ENCODE data around the gene GPR55.
A peak's percentile ranks its signal among the peaks of the same experiment; 100 is the strongest.
"Not testable (repeated sequence)": the region's sequence is repeated elsewhere in the genome, so short reads cannot be mapped to it uniquely, and the experiment has no call there.

The GPR55 gene

DNA sequence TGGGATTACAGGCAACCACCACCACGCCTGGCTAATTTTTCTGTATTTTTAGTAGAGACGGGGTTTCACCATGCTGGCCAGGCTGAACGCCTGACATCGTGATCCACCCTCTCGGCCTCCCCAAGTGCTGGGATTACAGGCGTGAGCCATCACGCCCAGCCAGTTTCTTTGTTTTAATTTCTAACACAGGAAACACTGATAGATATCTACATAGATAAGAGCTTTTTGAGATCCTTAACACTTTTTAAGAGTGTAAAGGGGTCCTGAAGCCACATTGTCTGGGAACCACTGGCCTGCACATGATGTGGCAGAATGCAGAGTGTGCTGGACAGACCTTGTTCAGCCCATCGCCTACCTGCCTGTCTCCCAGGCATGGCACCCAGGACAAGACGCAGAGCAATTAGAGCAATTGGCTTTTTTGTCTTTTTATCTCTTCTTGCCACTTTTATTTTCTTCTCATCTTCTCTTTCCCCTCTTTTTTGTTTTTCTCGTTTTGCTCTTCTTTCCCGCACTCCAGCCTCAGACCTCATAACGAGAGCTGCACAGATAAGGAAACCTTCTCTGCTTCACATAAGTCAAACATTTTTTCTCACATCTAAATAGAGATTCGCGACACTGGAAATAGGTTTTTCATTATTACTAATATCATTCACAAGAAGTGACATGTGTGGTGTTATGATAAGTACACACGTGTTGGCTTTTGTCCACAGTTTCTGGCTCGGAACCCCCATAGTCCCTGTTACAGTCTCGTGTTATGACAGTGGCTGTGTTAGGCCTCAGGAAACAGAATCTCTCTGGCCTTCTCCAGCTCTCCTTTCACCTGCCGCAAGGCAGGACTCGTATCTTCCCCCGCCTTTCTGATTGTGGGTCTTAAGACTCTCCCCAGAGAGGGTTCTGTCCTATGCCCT, 25.2 kb upstream of the GPR55 start:
- no peak for DNase-seq

DNA sequence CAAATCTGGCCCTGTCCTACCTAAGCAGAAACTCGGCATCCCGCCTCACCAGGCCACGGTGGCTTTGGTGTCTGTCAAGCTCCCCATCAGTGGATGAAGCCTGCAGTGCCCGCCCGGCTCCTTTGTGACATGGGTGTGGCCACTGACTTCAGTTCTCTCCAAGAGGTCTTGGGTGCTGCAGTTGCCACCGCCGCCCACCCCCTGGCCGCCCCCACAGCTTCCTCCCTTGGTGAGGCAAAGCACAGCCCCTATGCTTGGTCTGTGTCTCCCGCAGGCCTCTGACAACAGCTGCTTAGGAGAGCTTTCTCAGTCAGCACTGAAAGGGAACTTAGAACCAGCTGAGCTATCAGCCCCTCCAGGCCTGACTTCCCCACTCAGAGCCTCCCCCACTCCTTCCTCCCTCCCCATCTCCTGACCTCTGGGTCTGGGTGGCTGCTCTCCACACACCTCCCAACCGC, 22.9 kb upstream of the GPR55 start:
- DNase-seq = no peak

DNA sequence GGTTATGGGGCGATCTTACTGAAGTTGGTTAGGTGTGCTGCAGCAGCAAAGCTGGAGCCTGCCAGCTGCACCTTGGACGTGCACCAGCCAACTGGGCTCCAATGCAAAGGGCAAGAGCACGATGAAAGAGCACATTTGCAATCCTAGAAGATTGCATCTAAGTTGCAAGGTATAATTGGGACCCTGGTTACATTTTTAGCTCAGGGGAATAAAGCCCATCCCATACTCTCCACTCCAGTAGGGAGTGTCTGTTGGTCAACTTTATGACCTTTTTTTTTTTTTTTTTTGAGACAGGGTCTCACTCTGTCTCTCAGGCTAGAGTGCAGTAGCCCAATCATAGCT, 22.2 kb upstream of the GPR55 start:
- no peak for DNase-seq

DNA sequence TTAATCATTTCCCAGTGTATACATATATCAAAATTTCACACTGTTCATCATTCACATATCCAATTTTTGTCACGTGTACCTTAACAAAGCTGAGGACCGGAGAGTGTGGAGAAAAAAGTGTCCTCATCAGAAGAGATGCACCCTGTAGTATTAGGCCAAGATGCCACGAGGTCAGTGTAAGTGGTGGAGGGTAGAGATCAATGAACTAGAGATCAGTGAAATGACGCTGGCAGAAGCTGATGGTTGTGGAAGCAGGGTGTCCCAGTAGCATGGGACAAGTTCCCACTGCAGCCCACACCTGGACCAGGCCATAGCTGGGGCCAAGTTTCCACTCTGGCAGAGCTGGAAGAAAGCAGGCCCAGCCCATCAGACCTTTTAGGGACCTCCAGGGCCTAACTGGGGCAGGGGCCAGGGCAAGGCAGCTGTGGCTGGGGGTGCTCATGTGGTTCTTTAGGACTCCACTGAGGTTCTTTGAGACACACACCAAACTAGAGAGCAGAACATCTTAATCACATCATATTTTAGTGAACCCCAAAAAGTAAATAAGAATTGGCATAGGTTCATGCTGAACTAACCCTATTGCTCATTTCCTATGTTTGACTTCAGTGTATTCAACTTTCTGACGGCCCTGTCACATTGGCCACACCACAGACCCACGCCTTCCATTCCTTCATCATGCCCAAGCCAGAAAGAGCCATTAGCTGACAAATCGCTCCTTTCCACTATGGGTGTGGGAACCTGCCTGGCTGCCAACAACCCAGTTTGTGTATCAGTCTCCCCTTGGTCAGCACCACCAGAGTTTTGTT, 21.6 kb upstream of the GPR55 start:
- DNase-seq = no peak

DNA sequence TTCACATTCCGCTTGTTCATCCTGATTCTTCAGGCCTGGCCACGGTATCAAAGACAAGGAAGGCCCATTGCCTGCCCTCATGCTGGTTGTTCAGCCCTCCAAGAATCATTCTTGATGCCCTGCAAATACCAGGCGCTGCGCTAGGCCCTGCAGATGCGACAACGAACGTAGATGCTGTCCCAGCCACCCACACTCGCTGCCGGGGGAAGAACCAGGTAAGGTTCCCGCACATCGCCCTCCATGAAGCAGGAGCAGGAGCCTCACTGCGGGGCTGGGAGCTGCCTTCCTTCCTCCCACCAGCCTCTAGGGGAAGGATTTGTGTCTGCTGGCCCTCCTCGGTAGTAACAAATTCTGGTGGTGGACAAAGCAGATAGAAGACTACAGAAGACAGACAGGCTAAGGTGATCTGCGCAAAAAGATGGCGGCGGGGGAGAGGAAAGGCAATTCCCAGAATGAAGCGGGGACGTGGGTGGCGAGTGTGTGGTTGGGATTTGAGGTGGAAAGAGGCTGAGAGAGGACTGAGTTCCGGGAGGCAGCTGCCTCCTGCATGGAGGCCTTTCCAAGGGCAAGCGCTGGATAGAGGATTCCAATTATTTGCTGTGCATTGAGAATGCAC, 19.8 kb upstream of the GPR55 start:
- no peak for DNase-seq

DNA sequence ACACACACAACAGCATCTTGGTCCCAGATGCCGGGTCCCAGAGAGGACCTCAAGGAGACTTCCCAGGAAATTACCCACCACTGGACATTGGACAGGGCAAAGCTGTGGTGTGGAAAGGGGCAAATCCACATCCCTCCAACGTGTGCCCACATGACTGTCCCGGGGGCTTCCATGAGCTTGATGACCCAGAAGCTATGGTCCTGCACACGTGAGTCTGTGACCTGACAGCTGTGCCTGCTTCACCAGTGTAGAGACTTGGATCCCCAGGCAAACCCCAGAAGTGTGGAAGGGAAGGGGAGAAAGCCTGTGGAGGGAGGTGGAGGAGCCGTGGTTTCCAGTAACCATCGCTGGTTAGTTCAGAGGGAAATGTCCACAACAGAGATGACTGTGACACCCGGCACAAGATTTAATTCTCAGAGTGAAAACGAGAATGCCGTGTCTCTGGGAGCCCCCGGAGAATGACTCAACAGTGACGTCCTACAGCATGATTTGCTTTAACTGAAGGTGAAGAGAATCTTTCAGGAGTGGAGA, 19.1 kb upstream of the GPR55 start:
- no peak for DNase-seq

DNA sequence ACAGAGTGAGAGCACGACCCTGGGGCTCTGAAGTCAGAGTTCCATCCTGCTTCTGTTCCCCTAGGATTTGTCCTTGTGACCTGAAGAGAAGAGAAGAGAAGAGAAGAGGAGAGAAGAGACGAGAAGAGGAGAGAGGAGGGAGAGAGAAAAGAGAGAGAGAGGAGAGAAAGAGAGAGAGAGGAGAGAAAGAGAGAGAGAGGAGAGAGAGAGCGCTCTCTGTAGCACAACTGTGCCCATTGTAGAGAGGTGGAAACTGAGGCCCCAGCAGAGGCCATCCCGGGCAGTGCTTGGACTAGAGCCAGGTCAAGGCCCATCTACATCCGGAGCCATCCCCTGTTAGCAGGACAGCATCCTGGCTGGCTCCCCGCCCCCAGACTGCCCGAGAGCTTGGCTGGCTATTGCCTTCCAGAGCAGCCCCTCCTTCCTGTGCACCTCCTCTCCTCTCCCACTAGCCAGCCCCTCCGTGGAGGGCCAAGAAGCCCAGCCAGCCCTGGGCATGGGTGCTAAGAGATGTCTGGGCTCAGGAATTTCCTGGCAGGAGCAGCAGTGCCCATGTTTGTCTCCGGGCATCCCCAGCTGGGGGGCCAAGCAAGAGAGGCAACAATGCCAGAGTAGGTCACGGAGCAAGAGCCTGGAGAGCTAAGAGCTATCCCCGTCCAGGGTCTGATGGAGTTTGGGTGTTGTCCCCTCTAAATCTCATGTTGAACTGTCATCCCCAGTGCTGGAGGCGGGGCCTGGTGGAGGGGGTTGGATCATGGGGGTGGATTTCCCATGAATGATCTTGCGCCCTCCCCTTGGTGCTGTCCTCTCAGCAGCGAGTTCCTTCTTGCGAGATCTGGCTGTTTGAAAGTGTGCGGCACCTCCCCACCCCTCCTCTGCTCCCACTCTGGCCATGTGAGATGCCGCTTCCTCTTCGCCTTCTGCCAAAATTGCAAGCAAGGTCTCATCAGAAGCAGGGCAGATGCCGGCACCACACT, 18.2 kb upstream of the GPR55 start:
- peak; percentile 20 for DNase-seq

DNA sequence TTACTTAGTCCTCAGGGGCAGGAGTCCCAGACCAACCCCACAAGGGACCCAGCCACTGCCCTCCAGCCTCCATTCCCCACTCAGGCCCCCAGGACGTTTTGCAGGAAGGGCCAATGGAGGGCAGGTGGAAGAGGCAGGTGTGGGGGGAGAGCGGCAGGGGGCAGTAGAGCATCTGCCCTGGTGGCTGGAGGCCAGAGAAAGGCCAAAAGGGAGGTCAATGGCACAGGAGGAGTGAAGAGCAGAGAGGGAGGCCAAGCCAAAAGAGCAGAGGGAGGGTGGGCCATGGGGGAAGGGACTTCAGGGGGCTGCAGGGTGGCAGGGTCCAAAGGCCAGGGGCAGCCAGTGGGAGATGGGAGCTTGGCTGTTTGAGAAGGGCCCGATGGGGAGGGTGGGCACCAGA, 17.3 kb upstream of the GPR55 start:
- DNase-seq = no peak

DNA sequence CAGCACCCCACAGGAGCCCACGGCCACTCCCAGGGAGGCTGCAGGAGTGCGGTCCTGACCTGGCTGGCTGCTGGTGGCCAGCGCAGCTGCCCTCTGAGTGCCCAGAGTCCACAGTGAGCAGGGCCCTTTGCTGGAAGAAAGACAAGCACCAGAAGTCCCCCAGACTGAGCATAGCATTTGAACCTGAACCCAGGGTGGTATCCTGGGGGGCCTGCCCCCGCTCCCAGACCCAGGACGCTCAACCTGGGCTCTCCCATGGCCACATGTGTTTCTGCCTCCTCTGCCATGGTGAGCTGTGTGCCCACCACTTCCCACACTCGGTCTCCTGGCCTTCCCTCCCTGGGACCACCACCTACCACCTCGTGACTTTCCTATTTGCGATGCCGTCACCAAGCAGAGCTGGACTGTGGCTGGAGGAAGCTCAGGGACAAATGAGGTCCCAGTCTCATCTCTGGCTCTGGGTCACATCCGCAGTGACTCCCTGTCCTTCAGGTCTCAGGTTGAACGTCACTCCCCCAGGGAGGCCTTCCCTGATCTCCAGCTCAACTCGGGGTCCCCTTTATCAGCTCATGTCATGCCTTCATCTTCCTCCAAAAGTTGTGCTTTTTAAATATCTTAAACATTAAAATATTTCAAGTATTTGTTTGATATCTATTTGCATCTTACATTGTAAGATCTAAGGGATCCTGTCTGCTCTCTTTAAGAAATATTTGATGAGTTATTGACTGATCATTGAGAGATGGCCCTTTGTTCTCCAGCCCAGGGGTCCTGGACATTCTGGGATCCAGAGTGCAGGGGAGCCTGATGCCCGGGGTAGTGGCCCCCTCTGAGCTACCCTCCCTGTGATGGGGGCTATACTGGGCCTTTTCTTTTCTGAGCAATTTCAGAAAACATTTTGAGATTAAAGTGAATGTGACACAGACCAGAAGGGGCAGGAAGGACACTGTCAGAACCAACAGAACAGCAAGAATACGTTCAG, 16.4 kb upstream of the GPR55 start:
- DNase-seq = no peak

DNA sequence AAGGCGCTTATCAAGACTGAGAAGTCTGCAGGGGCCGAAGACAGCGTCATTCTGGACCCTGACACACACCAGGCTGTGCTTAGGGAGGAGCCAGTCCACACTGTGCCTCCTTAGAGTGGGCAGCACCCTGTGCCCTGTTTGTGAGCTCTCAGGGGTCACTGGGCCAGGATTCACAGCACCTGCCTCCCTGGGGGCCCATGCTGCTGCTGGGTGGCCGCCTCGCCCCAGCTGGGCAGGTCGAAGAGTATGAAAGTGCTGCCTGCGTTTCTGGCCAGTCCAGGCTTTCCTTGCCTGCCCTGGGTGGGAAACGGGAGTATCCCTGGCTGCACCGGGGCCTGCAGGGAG, 15.4 kb upstream of the GPR55 start:
- no peak for DNase-seq

DNA sequence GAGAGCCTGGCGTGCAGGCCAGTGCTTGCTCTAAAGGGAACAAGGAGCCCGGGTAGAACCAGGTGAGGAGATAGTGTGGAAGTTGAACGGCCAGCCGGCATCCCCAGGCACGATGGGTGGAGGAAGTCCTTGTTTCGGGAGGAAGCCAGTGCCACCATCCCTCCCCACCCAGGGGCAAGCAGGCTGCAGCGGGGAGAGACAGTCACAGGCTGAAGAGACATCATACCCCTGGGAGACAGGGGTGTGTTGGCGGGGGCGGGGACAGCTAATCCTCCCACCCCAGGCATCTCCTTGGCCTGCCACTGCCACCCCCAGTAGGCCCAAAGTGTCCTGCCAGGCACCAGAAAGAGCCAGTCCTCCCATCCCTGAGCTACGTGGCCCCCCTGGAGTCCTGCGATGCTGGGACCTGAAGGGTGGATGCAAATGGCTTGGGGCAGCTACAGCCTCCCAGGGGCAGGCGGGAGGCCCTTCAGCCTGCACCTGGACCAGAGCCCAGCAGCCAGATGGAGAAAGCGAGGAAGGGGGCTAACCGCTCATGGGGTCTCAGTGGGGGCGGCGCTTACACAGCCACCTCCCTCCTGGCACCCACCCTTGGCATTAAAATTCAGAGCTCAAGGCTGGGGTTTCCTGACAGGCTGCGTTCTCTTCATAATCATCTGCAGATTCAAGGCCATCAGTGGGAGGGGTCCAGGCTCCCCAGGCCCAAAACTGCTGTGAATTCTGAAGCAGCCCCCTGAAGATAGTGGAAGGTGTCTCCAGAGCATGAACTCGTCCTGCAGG, 14.8 kb upstream of the GPR55 start:
- DNase-seq = no peak

DNA sequence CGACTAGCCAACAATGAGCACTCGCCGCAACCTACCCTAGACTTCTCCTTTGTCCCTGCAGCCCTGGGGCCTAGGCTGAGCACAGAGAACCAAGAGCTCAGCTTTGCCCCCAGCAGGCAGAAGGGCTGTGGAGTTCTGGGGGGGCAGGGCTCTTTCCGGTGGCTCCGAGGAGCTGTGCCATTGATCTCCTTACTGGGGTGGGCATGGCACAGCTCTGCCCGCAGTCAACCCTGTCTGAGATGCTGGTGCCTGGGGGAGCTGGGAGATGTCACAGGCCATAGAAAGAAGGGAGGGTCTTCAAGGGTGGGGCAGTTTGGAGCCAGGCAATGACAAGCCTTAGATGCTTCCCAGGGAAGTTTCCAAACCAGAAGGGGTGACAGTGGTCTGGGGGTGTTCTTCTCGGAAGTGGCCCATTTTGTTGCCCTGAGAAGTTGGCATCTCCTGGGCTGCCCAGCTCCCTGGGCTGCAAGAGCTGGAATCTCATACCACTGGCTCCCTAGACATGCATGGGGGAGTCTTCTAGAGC, 14.1 kb upstream of the GPR55 start:
- DNase-seq = no peak

DNA sequence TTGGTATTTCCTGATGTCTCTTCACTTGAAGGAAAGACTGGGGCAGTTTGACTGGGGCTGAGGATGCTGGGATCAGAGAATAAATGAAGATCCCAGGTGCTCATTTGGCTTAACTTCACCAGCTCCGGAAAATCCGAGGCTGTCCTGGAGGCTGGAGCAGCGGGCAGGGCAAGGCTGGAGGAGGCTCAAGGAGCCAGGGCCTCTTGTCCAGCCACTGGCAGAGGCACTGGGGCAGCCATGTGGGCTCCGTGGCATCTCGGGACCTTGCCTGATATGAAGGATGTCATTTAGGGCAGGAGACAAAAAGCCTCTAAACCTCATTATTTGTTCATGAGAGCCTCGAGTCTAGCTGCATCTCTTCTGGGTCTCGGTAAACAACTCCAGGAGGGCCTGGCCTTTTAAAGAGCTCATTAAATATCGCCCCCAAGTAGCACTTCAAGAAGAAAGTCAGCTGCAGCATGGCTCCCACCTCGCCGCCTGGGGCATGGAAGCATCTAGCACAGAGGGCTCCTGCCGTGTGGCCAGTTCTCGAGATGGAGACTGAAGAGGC, 13.5 kb upstream of the GPR55 start:
- no peak for DNase-seq

DNA sequence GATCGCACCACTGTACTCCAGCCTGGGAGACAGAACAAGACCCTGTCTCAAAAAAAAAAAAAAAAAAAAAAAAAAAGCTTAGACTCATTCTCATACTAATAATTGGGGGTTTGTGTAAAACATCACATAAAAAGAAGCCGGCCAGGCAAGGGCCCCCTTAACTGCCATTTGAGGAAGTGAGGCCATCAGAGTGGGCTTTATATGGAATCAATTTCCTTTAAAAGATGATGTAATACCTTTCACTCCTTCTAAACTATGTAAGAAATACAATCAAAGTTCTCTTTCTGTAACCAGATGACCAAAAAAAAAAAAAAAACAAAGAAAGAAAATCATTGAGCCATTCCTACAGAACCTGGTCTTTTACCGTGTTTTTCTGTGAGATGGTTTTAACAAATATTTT, 13.1 kb upstream of the GPR55 start:
- no peak for DNase-seq

DNA sequence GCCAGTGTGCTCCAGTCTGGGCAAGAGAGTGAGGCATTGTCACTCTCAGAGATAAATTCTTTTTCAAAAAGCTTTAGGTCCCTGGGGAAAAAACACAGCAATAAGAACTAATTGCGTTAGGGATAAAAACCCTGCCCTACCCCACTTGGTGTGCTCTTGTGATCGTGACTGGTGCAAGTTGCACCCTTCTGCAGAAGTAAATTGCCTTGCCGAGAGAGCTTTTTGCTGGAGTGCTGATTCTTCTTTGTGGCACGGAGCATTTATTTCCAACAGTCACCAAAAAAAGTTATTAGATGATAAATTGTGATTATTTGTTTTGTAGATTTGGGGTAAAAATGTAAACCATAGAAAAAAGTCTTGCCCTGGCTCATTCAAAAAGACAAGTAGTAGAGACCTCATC, 12.3 kb upstream of the GPR55 start:
- DNase-seq = no peak

DNA sequence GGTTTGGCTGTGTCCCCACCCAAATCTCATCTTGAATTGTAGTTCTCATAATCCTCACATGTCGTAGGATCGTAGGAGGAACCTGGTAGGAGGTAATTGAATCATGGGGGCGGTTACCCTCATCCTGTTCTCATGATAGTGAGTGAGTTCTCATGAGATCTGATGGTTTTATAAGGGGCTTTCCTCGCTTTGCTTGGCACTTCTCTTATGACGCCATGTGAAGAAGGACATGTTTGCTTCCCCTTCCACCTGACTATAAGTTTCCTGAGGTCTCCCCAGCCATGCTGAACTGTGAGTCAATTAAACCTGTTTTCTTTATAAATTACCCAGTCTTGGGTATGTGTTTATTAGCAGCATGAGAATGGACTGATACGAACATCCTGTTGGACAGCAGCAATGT, 11.2 kb upstream of the GPR55 start:
- not testable (repeated sequence) for DNase-seq

DNA sequence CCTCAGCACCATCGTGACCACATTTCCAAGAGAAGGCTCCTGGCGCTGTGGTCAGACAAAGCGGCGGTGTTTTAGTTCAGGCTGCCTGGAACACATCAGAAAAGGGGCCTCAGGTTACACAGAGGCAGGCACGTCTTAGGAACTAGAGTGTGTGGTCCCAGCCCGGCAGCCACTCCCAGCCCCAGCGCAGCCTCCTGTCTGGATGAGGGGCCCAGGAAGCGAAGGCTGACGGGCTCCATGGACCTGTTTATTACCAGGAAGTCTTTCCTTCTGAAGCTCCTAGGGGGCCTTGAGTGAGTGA, 10.0 kb upstream of the GPR55 start:
- DNase-seq = no peak

DNA sequence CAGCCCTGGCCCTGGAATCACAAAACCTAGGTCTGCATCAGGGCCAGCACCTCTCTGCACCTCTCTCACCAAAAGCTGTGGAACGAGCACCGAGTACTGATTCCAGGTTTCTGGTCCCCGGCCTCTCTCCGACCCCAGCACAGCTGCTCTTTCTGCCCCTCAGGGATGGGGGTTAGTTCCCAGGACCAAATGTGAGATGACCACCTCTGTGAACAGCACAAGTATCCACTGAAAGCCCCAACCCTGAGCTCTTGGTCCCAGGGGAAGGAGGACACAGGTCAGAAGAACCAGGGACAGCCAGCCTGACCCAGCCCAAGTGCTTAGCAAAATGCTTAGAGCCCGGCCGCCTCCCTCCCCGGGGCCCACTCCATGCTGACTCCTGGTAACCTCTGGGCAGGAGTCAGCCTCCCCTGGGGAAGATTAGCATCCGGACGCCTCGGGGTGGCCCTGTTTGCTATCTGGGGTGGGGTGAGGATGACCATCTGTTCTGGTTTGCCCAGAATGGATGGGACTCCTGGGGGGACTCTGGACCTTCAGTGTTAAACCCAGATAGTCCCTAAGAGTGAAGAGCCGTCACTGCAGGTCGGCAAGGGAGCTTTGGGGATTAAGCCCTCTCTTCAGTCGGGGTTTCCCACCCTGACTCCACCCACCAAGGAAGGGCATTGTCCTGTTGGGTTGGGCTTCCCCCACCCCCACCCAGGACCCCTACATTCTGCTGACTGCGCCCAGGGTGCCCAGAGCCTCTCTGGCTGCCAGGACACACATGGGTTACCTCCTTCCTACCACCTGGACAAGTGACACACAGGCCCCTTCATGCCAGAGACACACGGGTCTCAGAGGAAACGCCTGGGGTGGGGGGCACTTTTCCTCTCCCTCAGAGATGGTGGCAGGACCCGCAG, 9.4 kb upstream of the GPR55 start:
- no peak for DNase-seq
